ENCODE data around the gene SMPX. TPM values are rescaled to one million over a fixed set of nuclear protein-coding genes. Genes with fewer than 3 reads are reported as not detected.

SMPX gene
- total and polyA plus RNA-seq, 9 of the 15 experiments (the other 6 are each of a cell fraction or from before 2014, with no cell fraction given) = not detected

DNA sequence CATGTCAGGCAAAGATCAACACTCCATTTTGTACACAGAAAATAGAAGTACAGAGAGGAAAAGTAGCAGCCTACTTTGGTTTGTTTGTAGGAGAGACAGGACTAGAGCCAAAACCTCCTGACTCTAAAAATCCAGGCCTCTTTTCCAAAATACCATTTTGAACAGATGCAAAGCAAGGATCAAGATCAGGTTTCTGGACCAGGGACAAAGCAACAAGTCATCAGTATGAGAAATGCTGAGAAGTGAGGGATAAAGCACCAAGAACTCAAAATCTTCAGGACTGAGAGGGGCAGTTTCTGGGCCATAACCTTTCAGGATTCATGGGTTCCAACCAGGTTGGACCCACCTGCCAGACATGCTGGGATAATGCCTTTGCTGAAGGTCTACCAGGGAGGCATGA is 44.9 kb upstream of the SMPX start:
- intact Hi-C loops (cut with micrococcal nuclease) = no loop called here

DNA sequence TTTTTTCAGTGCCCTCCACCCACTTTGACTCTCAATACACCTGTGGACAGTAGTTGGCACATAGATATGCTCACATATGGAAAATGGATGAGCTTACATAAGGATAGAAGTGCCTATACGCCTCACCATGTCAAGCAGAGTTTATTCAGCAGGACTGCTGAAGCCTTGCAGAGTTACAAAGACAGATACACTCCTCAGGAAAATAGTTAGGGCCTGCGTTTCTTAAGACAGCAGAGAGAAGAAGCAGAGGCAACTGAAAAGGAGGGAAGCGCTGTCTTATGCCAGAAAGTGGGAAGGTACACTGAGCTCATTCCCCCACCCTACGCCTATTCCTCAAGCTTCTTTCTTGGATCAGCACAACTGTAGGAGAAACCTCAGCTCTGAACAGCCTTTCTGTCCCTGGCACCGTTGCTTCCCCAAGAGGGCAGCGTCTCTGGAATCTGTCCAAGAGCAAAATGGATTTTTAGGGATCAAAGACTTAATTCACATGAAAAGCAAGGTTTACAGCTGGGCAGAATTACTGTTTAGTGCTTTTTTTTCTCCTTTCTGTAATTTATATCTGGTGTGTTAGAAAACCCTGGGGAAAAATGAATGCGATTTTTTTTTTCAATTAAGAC is 44.2 kb upstream of the SMPX start:
- POLR2A ChIA-PET = interaction anchor here (0.6 kb wide), 1 partner anchor 201 kb away, joined by 3 read pairs; no protein-coding TSS in a partner anchor
- intact Hi-C loops (cut with micrococcal nuclease) (no loop called here), in situ Hi-C loops (cut with MboI) (no loop called here)
- Histone ChIP-seq H3K36me3 (ENCODE audit: control insufficient read depth, insufficient read depth, low read length) (no peaks in the 10 kb centered on the region), H3K4me1 (replicated peaks in 1 of 2; ENCODE audit: control insufficient read depth in 2 of 2, insufficient read depth in 2 of 2, low read length in 2 of 2) (no peaks in the 10 kb centered on the region), H4K20me1 (replicated peaks; ENCODE audit: control insufficient read depth, insufficient read depth, low read length) (no peaks in the 10 kb centered on the region), H3K4me3 (no peak overlapping the region), H3K27ac (ENCODE audit: extremely low read depth, low read depth, low read length) (no peak overlapping the region), H3K9me1 (ENCODE audit: control insufficient read depth, insufficient read depth, low read length) (no peaks in the 10 kb centered on the region), H3K9ac (ENCODE audit: insufficient read depth in 1 of 2, low read depth in 2 of 2, low read length in 2 of 2) (no peak overlapping the region), H2AFZ (ENCODE audit: low read depth, low read length) (no peak overlapping the region), H3K79me2 (ENCODE audit: control insufficient read depth, insufficient read depth, low read length) (no peaks in the 10 kb centered on the region), H3K27me3 (ENCODE audit: control insufficient read depth in 2 of 2, insufficient read depth in 2 of 2, low read length in 2 of 2) (no peaks in the 10 kb centered on the region), H3K9me3 (replicated peaks; ENCODE audit: control insufficient read depth, insufficient read depth, low read depth, low read length) (no peaks in the 10 kb centered on the region), H3K4me2 (ENCODE audit: insufficient read depth, low read length) (no peak overlapping the region)
- no TSS peak for BruUV-seq (replicated peaks)
- CTCF ChIA-PET (ENCODE audit: low intra/inter-chr PET ratio) = no interaction called here
- FAIRE-seq (no peak), DNase-seq (ENCODE audit: extremely low read depth in 1 of 4, low spot score in 3 of 4) (no peak), ATAC-seq (no peak)
- WGBS (ENCODE audit: insufficient coverage, low coverage, missing lambda C conversion rate) = 14% methylated on average over 2 of the region's 7 CpGs
- no peak for TF ChIP-seq MAFK (IDR thresholded peaks at IDR 0.05; ENCODE audit: low read length)
- TF ChIP-seq, protein P1, sequence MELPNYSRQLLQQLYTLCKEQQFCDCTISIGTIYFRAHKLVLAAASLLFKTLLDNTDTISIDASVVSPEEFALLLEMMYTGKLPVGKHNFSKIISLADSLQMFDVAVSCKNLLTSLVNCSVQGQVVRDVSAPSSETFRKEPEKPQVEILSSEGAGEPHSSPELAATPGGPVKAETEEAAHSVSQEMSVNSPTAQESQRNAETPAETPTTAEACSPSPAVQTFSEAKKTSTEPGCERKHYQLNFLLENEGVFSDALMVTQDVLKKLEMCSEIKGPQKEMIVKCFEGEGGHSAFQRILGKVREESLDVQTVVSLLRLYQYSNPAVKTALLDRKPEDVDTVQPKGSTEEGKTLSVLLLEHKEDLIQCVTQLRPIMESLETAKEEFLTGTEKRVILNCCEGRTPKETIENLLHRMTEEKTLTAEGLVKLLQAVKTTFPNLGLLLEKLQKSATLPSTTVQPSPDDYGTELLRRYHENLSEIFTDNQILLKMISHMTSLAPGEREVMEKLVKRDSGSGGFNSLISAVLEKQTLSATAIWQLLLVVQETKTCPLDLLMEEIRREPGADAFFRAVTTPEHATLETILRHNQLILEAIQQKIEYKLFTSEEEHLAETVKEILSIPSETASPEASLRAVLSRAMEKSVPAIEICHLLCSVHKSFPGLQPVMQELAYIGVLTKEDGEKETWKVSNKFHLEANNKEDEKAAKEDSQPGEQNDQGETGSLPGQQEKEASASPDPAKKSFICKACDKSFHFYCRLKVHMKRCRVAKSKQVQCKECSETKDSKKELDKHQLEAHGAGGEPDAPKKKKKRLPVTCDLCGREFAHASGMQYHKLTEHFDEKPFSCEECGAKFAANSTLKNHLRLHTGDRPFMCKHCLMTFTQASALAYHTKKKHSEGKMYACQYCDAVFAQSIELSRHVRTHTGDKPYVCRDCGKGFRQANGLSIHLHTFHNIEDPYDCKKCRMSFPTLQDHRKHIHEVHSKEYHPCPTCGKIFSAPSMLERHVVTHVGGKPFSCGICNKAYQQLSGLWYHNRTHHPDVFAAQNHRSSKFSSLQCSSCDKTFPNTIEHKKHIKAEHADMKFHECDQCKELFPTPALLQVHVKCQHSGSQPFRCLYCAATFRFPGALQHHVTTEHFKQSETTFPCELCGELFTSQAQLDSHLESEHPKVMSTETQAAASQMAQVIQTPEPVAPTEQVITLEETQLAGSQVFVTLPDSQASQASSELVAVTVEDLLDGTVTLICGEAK (IDR thresholded peaks at IDR 0.05) = no peak
- TF ChIP-seq, protein P1 (CRISPR knock-in tag; IDR thresholded peaks at IDR 0.05) = no peak
- no peak for TF ChIP-seq ZNF23 (CRISPR knock-in tag; IDR thresholded peaks at IDR 0.05)
- no peak for TF ChIP-seq NFXL1 (CRISPR knock-in tag; IDR thresholded peaks at IDR 0.05)
- TF ChIP-seq TRIM24 (IDR thresholded peaks at IDR 0.05) = no peak

More for the DNA sequence above, 44.9 kb upstream of the SMPX start:
- H3K36me3 ChIP-seq (ENCODE audit: control insufficient read depth, insufficient read depth, low read length) = no peaks in the 10 kb centered on the region
- no peaks in the 10 kb centered on the region for H3K79me2 ChIP-seq (ENCODE audit: control insufficient read depth, insufficient read depth, low read length)
- ChIA-PET CTCF (ENCODE audit: low intra/inter-chr PET ratio) (no interaction called here), POLR2A (no interaction called here)
- H3K4me2 ChIP-seq (ENCODE audit: insufficient read depth, low read length) = no peak overlapping the region
- no peaks in the 10 kb centered on the region for H4K20me1 ChIP-seq (replicated peaks; ENCODE audit: control insufficient read depth, insufficient read depth, low read length)
- H3K9me3 ChIP-seq (replicated peaks; ENCODE audit: control insufficient read depth, insufficient read depth, low read depth, low read length) = no peaks in the 10 kb centered on the region
- no peaks in the 10 kb centered on the region for H3K4me1 ChIP-seq (replicated peaks in 1 of 2; ENCODE audit: control insufficient read depth in 2 of 2, insufficient read depth in 2 of 2, low read length in 2 of 2)
- H3K27me3 ChIP-seq (ENCODE audit: control insufficient read depth in 2 of 2, insufficient read depth in 2 of 2, low read length in 2 of 2) = no peaks in the 10 kb centered on the region
- FAIRE-seq (no peak), ATAC-seq (no peak), DNase-seq (ENCODE audit: extremely low read depth in 1 of 4, low spot score in 3 of 4) (no peak)
- no peaks in the 10 kb centered on the region for H3K9me1 ChIP-seq (ENCODE audit: control insufficient read depth, insufficient read depth, low read length)
- no peak overlapping the region for H2AFZ ChIP-seq (ENCODE audit: low read depth, low read length)
- no TSS peak for BruUV-seq (replicated peaks)
- TF ChIP-seq HLTF (IDR thresholded peaks at IDR 0.05) = no peak
- no peak for TF ChIP-seq CHD2 (IDR thresholded peaks at IDR 0.05; ENCODE audit: low read depth, low read length)
- no peak for TF ChIP-seq CBFA2T3 (IDR thresholded peaks at IDR 0.05)
- TF ChIP-seq NFXL1 (CRISPR knock-in tag; IDR thresholded peaks at IDR 0.05) = no peak
- H3K4me3 ChIP-seq = no peak overlapping the region
- in situ Hi-C loops (cut with MboI) = no loop called here
- H3K27ac ChIP-seq (ENCODE audit: extremely low read depth, low read depth, low read length) = no peak overlapping the region
- H3K9ac ChIP-seq (ENCODE audit: insufficient read depth in 1 of 2, low read depth in 2 of 2, low read length in 2 of 2) = no peak overlapping the region

Measured in K562 (cell line).